EL (cell line): ENCODE results near the gene HMGCLL1.

Experiments
- DNase-seq: peaks from one replicate; pipeline ENCODE4 v3.0.0-alpha.2; 2016

HMGCLL1 gene

GRCh38 chr6:55578537-55579363 is at the start of gene HMGCLL1:
Gene HMGCLL1, minus strand, starts transcription at chr6:55579192. Its CDS starts 137 bp downstream, at chr6:55579055.
- DNase-seq, result peak; percentile 3

GRCh38 chr6:55621993-55622392 is 43.0 kb upstream of the HMGCLL1 start:
- DNase-seq, result no peak

- no peak for DNase-seq
Observed at GRCh38 chr6:55621244-55621643, 42.3 kb upstream of the HMGCLL1 start.

- peak; percentile 50 for DNase-seq
Observed at GRCh38 chr6:55617272-55617671, 38.3 kb upstream of the HMGCLL1 start.

GRCh38 chr6:55604021-55604420 is 25.0 kb upstream of the HMGCLL1 start:
- no peak for DNase-seq

GRCh38 chr6:55601120-55601519 is 22.1 kb upstream of the HMGCLL1 start:
- DNase-seq, result no peak

- DNase-seq, result no peak
Observed at GRCh38 chr6:55594442-55594841, 15.4 kb upstream of the HMGCLL1 start.

- DNase-seq, result no peak
Observed at GRCh38 chr6:55584654-55585354, 5.8 kb upstream of the HMGCLL1 start.

- no peak for DNase-seq
Observed at GRCh38 chr6:55576811-55577210, 2.2 kb downstream of the HMGCLL1 start.

- no peak for DNase-seq
Observed at GRCh38 chr6:55574556-55574955, 4.4 kb downstream of the HMGCLL1 start.

GRCh38 chr6:55569638-55570037 is 9.4 kb downstream of the HMGCLL1 start:
- DNase-seq, result no peak

GRCh38 chr6:55568808-55569439 is 10.1 kb downstream of the HMGCLL1 start:
- DNase-seq, result no peak

GRCh38 chr6:55567558-55567957 is 11.4 kb downstream of the HMGCLL1 start:
- DNase-seq, result no peak

- DNase-seq, result no peak
Observed at GRCh38 chr6:55566036-55566710, 12.8 kb downstream of the HMGCLL1 start.

- DNase-seq, result no peak
Observed at GRCh38 chr6:55562318-55562717, 16.7 kb downstream of the HMGCLL1 start.

- DNase-seq, result no peak
Observed at GRCh38 chr6:55560290-55560885, 18.6 kb downstream of the HMGCLL1 start.

GRCh38 chr6:55557146-55557545 is 21.8 kb downstream of the HMGCLL1 start:
- DNase-seq, result no peak

- DNase-seq, result no peak
Observed at GRCh38 chr6:55545791-55546190, 33.2 kb downstream of the HMGCLL1 start.

- no peak for DNase-seq
Observed at GRCh38 chr6:55543633-55544309, 35.2 kb downstream of the HMGCLL1 start.

- no peak for DNase-seq
Observed at GRCh38 chr6:55541024-55541423, 38.0 kb downstream of the HMGCLL1 start.

GRCh38 chr6:55536391-55536956 is 42.5 kb downstream of the HMGCLL1 start:
- no peak for DNase-seq

GRCh38 chr6:55531496-55531895 is 47.5 kb downstream of the HMGCLL1 start:
- no peak for DNase-seq
